Kidney tubule cell (primary cell): Measurements from ENCODE around the gene RBM20.
A peak's percentile ranks its signal among the peaks of the same experiment; 100 is the strongest.
"Not testable (repeated sequence)": the region's sequence is repeated elsewhere in the genome, so short reads cannot be mapped to it uniquely, and the experiment has no call there.

Source experiments
- DNase-seq: peaks from one replicate; pipeline ENCODE4 v3.0.0-alpha.2; 2018; ENCODE audit warnings: low spot score

The RBM20 gene

DNA sequence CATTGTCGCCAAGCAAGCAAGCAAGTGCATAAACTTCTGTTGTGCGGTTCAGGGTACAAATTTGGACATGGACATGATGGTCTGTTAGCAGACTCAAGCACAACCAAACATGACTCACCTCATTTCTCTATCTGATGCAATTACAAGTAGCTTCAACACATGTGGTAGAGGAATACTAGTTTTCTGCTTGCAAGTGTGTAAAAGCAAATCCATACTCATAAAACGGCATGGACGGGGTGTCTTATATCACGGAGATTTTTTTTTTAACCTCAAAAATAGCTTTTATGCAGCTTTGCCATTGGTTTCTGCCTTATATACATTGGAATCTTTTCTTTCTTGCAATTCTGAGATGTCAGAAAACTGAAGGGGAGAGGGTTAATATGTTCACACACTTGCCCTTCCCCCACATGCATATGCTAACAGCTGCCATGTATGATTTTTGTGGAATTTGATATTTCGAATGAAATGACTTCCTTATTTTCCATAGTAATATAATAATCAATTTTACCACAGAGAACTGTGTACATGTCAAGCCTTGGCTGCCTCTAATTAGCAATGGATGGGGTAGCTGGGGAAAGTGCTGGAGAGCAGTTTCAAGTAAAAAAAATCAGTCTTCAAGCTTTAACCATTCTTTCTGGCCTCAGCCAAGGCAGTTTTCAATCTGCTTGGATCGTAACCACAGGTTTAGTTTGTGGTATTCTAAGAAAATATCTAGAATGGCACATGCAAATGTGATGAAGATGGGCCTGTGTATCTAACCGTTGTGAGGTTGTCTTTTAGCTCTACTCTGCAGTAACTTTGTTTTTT is 121.6 kb downstream of the RBM20 start:
- DNase-seq, result peak; percentile 47

DNA sequence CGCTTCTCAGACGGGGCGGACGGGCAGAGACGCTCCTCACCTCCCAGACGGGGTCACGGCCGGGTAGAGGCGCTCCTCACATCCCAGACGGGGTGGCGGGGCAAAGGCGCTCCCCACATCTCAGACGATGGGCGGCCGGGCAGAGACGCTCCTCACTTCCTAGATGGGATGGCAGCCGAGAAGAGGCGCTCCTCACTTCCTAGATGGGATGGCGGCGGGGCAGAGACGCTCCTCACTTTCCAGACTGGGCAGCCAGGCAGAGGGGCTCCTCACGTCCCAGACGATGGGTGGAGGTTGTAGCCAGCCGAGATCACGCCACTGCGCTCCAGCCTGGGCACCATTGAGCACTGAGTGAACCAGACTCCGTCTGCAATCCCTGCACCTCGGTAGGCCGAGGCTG is 123.5 kb downstream of the RBM20 start:
- not testable (repeated sequence) for DNase-seq

DNA sequence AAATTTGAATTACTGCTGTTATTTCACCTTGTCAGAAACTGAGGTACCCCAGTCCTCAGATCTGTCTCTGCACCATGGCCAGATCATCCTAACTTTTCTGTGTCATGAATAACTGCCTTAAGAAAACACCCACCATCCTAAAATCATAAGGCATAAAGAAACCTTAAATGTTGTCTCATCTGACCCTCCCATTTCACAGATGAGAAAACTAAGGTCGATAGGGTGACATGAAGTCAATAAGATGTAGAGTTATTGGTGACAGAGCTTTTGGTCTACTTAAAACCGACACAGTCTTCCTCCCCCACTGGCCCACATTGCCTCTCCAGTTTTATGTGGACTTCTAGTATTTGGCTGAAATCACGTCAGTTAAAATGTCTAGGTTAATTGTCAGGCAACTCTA is 126.1 kb downstream of the RBM20 start:
- DNase-seq, result no peak

DNA sequence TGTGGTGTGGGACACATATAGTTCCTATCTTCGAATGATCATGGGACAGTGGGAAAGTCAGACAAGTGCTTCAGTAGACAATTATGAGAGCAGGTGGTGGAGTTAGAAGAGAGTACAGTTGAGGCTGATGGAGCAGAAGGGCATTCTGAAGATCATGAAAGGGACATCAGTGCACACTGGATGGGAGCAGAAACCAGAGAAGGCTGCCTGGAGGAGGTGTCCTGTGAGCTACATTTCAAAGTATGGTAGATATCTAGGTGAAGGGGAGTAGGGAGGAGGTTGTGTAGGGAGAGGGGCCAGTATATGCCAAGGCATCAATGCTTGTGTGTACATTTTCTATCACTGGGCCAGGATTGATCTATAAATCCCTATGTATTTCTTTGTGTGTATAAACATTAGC is 127.3 kb downstream of the RBM20 start:
- no peak for DNase-seq

DNA sequence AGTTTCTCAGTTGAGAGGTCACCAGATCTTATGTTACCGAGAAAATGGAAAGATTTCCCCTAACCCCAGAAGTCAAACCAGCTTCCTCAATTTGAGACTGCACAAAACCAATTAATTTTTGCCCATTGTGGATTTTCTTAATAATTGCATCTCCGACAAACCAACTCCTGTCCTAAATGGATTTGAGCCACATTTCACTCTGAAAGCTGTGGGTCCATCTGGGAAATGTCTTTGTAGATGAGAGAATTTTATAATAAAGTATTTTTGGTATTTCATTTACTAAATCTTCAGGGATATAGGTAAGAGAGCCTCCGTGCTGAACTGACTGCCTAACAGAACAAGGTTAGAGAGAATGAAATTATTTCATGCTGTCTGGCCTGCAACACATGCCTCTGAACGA is 127.9 kb downstream of the RBM20 start:
- DNase-seq, result no peak

DNA sequence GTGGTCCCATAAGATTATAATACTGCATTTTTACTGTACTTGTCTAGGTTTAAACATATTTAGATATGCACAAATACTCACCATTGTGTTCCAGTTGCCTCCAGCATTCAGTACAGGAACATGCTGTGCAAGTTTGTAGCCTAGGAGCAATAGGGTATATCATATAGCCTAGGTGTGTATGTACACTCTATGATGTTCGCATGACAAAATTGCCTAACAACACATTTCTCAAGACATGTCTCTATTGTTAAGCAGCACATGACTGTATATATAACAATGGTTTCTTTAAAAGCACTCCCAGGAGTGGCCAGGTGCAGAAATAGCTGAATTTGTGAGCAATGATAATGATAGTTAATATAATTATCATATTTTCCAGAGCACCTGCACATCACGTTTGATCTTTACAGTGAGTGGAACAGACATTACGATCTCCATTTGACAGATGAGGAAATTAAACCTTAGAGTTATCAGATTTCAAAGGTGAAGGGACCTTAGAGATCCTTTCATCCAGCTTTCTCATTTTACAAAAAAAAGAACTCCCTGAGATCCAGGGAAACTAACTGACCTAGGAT is 128.4 kb downstream of the RBM20 start:
- DNase-seq, result no peak

DNA sequence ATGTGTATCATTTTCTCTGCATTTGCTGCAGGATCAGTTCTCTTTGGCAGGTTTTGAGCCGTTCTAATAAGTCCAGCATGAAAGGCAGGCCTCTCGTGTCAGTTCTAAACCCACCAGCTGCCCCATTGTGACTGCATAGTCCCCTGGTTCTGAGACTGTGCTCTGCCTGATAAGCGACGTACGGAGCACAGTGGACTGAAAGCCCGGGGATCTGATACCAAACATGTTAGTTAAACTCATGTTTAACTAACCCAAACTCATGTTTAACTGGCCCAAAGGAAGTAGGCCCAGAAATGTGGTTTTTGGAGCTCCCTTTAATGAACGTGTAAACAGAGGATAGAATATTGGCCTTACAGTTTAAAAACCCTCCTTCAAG is 129.5 kb downstream of the RBM20 start:
- no peak for DNase-seq

DNA sequence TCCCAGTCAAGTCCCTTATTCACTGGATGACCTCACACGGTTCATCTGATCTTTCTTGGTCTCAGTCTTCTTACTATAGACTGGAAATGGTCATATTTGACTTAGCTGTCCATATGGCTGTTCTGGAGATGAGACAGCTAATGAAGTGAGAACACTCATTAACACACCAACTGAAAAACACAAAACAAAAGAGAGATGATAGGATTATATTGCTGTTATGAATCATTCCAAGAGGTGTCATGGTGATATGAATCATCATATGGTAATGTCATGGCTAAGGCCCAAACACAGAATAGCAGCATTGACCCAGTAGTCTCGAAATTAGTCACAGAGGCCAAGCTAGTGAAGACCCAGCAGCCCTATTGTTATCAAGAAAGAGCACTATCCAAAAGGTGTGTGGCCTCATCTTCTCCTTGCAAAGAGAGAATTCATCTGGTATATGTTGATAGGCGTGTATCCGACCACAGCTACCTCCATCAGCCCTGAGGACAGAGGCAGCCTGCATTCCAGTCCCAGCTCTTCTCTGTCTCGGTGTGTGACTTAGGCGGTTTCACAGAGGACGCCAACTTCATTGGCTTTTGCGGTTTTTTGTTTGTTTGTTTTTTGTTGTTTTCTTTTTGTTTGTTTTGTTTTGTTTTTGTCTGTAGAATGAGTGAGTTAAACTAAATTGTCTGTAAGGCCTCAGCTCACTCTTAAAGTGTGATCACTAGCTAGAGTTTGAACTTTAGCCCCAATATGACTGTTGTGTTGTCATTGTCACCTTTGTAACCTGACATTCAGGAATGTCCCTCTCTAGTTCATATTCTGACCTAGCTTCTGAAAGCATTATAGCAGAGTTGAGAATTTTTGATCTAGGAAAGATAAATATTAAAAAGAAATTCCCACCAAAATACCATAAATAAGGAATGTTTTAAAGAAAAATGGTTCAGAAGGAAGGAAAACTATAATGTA is 130.2 kb downstream of the RBM20 start:
- DNase-seq, result peak; percentile 93

DNA sequence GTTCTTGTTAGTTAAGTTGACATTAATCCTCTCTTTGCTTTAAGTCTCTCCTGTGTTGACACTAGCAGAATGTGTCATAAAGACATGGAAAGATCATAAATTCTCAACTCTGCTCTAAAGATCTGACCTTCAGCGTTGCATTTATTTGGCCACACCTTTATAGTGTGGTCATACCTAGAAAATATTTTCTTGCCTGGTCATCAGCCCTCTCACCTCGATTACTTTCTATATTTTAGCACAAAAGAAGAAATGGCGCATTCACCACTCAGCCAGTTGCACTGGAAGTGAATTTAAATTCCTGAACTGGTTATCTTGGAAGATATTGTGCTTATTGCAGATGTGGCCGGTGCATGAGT is 130.9 kb downstream of the RBM20 start:
- DNase-seq, result peak; percentile 42

DNA sequence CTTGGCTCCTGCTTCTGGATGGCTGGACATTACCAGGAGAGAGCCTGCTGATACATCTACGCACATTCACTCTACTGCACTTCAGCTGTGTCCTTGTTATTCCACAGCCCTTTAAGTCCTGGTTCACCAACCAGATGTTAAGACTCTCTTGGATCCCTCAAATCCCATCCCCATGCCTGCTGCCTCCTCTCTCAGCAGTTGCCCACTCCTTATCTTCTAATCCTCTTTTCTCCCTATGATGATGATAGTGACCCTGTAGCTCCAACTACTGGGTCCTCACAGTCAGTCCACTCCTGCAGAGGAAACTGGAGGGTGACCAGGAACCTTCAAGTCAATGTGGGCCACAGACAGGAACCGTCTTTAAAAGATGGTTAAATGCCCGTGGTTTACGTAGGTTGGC is 131.3 kb downstream of the RBM20 start:
- no peak for DNase-seq

DNA sequence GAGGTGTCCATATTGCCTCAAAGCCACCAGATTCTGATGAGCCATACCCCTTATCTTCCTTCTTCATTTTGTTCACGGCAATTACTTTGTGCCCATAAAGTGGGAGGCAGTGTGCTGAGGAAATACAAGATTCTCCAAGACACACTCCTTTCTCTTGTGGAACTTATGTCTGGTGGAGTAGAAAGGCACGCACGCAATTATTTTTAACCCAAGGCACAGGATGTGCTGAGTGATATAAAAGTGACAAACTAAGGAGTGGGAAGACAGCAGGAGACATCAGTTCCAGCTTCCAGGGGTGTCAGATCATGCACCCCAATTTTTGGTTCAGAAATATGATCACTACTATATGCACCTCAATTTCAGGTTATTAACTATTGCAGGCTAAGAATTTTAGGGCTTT is 132.9 kb downstream of the RBM20 start:
- no peak for DNase-seq

DNA sequence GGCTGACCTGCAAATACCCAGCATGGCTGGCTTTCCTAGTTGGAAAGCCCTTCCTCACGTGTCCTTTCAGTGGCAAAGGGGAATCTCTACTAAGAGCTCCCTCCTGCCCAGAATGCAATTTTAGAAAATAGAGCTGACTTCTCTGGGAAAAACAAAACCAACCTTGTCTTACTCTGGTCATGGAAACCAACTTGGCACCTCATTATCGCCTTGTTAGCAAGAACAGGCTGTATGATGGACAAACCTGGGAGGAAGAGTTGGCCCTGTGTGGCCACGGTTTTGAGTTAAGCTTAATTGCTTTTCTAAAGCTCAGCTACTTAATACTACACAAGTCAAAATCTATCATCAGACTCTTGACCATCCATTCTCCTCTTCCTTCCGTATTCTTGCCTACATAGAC is 133.5 kb downstream of the RBM20 start:
- no peak for DNase-seq

DNA sequence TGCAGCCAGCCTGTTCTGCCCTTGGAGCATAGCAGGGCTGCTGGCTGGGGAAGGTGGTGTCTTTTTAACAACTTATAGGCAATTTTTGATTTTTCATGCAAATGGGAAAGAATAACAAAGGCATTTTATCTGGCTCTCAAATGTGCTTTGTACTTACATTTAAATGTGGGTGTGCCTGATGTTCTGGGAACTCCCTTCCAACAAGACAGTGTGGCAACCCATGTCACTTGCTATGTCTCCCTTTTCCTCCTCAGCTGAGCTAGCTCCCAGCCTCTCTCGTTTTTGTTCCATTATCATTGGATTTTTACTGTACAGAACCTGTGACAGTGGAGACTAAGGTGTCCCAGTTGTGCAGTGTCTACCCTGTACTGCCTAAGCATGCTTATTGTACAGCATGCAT is 134.1 kb downstream of the RBM20 start:
- no peak for DNase-seq

DNA sequence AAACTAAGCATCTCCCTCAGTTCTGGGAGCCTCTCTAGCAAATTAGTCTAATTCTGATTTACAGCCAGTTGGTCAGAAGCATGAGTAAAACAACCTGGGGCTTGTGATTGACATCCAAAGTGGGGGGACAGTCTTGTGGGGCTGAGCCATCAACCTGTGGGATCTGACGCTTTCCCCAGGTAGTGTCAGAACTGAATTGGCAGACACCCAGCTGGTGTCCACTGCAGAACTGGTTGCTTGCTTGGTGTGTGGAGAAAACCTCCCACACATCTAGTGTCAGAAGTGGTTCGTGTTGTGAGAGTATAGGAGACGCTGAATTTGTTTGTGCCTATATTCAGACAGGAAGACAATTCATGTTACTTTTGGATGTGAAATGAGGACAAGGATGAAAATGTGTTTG is 135.4 kb downstream of the RBM20 start:
- DNase-seq, result no peak

DNA sequence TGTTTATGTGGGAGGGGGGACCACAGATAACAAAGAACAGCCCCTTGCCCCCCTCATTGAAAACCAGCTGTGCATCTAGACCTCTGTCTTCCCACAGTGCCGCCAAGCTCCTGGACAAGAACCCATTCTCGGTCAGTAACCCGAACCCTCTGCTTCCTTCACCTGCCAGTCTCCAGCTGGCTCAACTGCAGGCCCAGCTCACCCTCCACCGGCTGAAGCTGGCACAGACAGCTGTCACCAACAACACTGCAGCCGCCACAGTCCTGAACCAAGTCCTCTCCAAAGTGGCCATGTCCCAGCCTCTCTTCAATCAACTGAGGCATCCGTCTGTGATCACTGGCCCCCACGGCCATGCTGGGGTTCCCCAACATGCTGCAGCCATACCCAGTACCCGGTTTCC is 136.6 kb downstream of the RBM20 start:
- no peak for DNase-seq

DNA sequence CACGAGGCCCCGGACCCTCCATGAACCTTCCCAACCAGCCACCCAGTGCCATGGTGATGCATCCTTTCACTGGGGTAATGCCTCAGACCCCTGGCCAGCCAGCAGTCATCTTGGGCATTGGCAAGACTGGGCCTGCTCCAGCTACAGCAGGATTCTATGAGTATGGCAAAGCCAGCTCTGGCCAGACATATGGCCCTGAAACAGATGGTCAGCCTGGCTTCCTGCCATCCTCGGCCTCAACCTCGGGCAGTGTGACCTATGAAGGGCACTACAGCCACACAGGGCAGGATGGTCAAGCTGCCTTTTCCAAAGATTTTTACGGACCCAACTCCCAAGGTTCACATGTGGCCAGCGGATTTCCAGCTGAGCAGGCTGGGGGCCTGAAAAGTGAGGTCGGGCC is 137.0 kb downstream of the RBM20 start:
- no peak for DNase-seq

DNA sequence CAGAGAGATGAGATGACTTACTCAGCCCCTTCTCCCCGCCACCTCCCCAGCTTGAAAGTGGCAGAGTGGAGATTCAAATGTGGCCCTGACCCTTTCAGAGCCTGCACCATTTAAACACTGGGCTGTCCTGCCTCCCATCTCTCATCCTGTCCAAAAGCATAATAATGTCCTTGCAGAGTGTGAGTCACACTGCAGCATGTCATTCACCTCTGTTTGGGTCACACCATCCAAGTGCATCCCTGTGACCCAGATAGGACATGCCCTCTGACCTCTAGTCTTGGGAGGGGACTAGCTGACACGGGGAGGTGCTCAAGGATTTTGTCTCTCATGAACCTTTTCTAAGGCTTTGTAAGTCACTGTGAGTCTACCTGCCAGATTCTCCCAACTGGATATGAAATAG is 138.5 kb downstream of the RBM20 start:
- DNase-seq, result no peak

DNA sequence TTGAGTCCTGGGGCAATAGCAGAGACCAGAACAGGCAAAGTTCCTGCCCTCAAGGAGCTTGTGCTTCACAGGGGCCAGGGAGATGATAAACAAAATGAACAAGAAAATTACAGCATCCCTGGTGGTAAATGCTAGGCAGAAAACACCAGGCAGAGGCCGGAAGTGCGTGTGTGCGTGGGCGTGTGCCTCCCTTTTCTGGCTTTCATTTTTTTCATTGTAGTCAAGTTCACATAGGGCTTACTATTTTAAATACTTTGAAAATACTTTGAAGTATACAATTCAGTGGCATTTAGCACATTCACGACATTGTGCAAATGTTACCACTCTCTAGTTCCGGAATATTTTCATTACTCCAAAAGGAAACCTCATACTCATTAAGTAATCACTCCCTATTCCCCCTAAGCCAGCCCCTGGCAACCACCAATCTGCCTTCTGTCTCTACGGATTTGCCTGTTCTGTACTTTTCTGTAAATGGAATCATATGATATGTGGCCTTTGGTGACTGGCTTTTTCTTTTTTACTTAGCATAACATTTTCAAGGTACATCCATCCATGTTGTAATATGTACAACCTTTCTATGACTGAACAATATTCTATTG is 139.5 kb downstream of the RBM20 start:
- no peak for DNase-seq

DNA sequence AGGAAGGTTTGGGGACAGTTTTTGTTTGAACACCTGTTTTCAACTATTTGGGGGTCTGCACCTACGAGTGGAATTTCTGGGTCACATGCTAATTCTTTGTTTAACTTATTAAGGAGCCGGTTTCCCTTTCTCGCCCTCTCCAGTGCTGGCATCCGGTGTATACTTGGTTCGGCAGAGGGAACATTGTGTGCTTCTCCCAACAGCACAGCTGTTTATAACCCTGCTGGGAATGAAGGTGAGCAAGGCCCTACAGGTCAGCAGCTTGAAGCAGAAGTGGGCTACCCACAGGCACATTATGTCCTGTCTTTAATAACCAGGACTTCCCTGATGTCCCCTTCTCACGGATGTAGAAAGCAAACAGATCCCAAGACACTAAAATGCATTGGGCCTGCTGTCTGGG is 140.1 kb downstream of the RBM20 start:
- DNase-seq, result no peak

DNA sequence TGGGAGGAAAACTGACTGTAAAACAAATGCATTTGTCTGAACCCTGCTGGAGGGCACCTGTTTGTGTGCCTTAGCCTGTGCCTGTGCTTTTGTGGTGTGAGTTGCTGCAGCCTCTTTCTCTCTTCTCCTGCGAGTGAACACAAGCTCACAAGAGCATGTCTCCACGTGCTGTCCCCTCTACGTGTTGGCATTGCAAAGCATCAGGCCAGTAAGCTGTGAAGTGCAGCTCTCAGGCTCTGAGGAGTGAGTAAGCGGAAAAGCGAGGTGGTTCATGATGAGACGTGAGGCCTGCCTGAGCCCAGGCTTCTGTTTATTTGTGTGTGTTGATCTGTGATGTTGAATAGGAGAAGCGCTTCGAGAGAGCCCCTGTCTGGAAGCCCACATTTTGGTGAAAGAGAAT is 142.0 kb downstream of the RBM20 start:
- DNase-seq, result peak; percentile 9

DNA sequence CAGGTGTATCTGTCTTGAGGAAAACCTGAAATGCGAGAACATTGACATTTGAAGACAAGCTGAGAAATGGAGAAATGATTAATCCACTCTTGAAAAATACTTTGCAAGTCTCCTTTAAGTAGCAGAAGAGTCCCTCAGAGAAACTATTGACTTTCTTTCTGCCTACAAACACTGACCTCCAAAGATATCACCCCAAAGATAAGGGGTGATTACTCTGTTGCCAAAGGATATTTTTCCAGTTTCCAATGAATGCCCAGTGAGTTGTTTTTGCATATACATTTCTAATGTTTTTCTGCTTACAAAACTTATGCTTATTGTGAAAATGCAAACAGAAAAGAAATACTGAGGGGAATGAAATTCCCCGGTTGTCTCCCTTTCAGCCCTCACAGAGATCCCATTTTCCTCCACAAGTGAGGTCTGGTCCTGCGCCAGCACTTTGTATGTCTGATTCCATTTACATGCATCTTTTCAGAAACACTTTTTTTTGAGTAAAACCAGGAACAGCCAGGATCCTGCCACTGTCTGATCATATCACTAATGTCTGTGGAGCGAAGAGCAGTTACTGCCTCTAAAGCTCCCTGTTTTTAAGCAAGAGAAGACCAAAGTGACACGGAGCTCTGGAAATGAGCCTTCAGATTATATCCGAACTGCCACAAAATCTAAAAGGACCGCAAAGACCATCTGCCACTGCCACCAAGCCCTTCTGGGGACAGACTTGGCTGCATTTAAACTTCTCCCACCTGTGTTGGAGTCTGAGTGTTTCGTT is 144.7 kb downstream of the RBM20 start:
- DNase-seq, result no peak
